Progenitor cell of endocrine pancreas (in vitro differentiated cells): Measurements from ENCODE around the gene LSAMP. TPM values are rescaled to one million over a fixed set of nuclear protein-coding genes. Genes with fewer than 3 reads are reported as not detected.

Source experiments
- DNase-seq: peaks from one replicate; pipeline ENCODE4 v3.0.0; 2021; ENCODE audit warnings: low spot score; ENCODE audit not compliant: unreplicated experiment
- H3K27ac Mint-ChIP-seq: 2 replicates; pipeline ENCODE4 v1.8.0; 2021; ENCODE audit warnings: mild to moderate bottlenecking, moderate library complexity, mixed read lengths
- H3K27me3 Mint-ChIP-seq: 2 replicates; pipeline ENCODE4 v1.8.0; 2021; ENCODE audit warnings: mixed read lengths
- H3K36me3 Mint-ChIP-seq: 2 replicates; pipeline ENCODE4 v1.8.0; 2022; ENCODE audit warnings: mixed read lengths; ENCODE audit not compliant: insufficient read depth
- H3K4me1 Mint-ChIP-seq: 2 replicates; pipeline ENCODE4 v1.8.0; 2021; ENCODE audit warnings: low read depth, mixed read lengths
- H3K4me3 Mint-ChIP-seq: 2 replicates; pipeline ENCODE4 v1.8.0; 2021; ENCODE audit warnings: low read depth, mild to moderate bottlenecking, moderate library complexity, mixed read lengths
- H3K9me3 Mint-ChIP-seq: 2 replicates; pipeline ENCODE4 v1.8.0; 2021; ENCODE audit warnings: low read depth, mixed read lengths
- CTCF ChIP-seq: fragments of 200-600 bp; sonication (generic); IDR thresholded peaks from one replicate; pipeline ENCODE4 v1.5.0; 2021; ENCODE audit warnings: antibody characterized with exemption, mild to moderate bottlenecking; ENCODE audit not compliant: unreplicated experiment
- total RNA-seq: library from RNA; stranded (reverse); gene quantifications from 2 replicates; pipeline ENCODE4 v1.2.1, GENCODE V29; 2021

Gene LSAMP
- total RNA-seq, 1 donor from 2014 or later, result 20.7 TPM

GRCh38 chr3:116423945-116424344, 21.3 kb downstream of the LSAMP start:
- peaks cover 1% of the 10 kb centered on the region for H3K36me3 Mint-ChIP-seq
- H3K27me3 Mint-ChIP-seq, result no peaks in the 10 kb centered on the region
- no peak overlapping the region for H3K27ac Mint-ChIP-seq
- H3K4me3 Mint-ChIP-seq, result no peak overlapping the region
- H3K4me1 Mint-ChIP-seq, result peaks cover 24% of the 10 kb centered on the region
- H3K9me3 Mint-ChIP-seq, result peaks cover 5% of the 10 kb centered on the region
- DNase-seq, result no peak
- TF ChIP-seq CTCF, result no peak

GRCh38 chr3:116423374-116423773, 21.9 kb downstream of the LSAMP start:
- peaks cover 7% of the 10 kb centered on the region for H3K9me3 Mint-ChIP-seq
- peak overlapping the region; percentile 57 for H3K27ac Mint-ChIP-seq
- peaks cover 24% of the 10 kb centered on the region for H3K4me1 Mint-ChIP-seq
- TF ChIP-seq CTCF, result no peak
- H3K27me3 Mint-ChIP-seq, result no peaks in the 10 kb centered on the region
- H3K36me3 Mint-ChIP-seq, result peaks cover 1% of the 10 kb centered on the region
- H3K4me3 Mint-ChIP-seq, result peak overlapping the region; percentile 2
- DNase-seq, result no peak

- DNase-seq, result no peak
- Mint-ChIP-seq H3K9me3 (peaks cover 7% of the 10 kb centered on the region), H3K27ac (no peak overlapping the region), H3K4me3 (no peak overlapping the region), H3K27me3 (no peaks in the 10 kb centered on the region), H3K4me1 (peaks cover 12% of the 10 kb centered on the region), H3K36me3 (no peaks in the 10 kb centered on the region)
- no peak for TF ChIP-seq CTCF
These were observed 28.1 kb downstream of the LSAMP start for GRCh38 chr3:116417151-116417550.

- peak; percentile 29 for TF ChIP-seq CTCF
- Mint-ChIP-seq H3K27me3 (no peaks in the 10 kb centered on the region), H3K4me1 (peaks cover 26% of the 10 kb centered on the region), H3K4me3 (no peak overlapping the region), H3K9me3 (peaks cover 4% of the 10 kb centered on the region), H3K27ac (no peak overlapping the region), H3K36me3 (no peaks in the 10 kb centered on the region)
- DNase-seq, result no peak
These were observed 32.0 kb downstream of the LSAMP start for GRCh38 chr3:116413319-116413718.

- Mint-ChIP-seq H3K27ac (peak overlapping the region; percentile 62), H3K4me3 (no peak overlapping the region), H3K36me3 (no peaks in the 10 kb centered on the region), H3K9me3 (no peaks in the 10 kb centered on the region), H3K4me1 (peaks cover 14% of the 10 kb centered on the region), H3K27me3 (no peaks in the 10 kb centered on the region)
- no peak for DNase-seq
- no peak for TF ChIP-seq CTCF
These were observed 36.8 kb downstream of the LSAMP start for GRCh38 chr3:116408473-116408872.
